ENCODE data around the gene SMARCB1.
A peak's percentile ranks its signal among the peaks of the same experiment; 100 is the strongest.

SMARCB1 gene

GRCh38 chr22:23831781-23832180, 45.0 kb downstream of the SMARCB1 start:
- DNase-seq (ENCODE audit: low read depth in 2 of 2): no peak

- no peak for DNase-seq (ENCODE audit: low read depth in 2 of 2)
These were observed 45.7 kb downstream of the SMARCB1 start for GRCh38 chr22:23832226-23833016.

DNA sequence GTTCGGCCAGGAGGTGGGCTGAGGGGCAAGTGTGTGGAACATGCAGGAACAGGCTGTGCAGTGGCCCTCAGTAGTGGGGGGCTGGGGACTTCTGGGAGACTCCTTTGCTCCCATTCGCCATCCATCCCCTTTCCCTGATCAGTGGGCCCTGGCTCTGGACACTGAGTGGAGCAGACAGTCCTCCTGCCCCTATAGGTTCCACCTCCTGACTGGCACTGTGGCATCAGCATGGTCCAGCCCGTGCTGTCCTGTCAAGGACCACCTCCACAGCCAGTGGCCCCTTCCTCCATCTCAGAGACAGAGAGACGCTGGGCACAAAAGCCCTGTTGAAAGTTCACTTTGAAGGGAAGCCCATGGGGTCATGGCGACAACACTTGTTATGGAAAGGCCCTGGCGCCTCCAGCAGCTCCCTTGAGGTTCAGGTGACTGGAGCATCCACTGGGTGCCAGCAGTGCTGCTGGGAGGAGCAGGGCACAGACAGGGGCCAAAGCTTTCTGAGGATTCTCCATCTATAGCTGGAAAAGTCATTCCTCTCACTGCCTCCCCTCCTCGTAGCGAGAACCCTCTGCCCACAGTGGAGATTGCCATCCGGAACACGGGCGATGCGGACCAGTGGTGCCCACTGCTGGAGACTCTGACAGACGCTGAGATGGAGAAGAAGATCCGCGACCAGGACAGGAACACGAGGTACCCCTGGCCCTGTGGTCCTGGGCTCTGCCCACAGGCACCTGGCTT, 46.4 kb downstream of the SMARCB1 start:
- no peak for DNase-seq (ENCODE audit: low read depth in 2 of 2)

DNA sequence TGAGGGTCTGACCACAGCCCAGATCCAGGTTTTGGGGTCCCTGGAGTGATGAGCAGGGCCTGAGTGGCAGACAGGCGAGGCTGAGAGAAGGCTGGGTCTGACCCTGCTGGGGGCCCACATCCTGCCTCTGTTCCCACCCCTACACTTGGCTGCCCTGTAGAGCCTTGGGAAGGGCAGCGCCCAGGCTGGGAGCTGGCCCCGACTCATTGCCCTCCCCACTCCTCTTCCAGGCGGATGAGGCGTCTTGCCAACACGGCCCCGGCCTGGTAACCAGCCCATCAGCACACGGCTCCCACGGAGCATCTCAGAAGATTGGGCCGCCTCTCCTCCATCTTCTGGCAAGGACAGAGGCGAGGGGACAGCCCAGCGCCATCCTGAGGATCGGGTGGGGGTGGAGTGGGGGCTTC, 47.1 kb downstream of the SMARCB1 start:
- DNase-seq (ENCODE audit: low read depth in 2 of 2): no peak

- no peak for DNase-seq (ENCODE audit: low read depth in 2 of 2)
These were observed 47.6 kb downstream of the SMARCB1 start for GRCh38 chr22:23834406-23834792.

- no peak for DNase-seq (ENCODE audit: low read depth in 2 of 2)
These were observed 48.2 kb downstream of the SMARCB1 start for GRCh38 chr22:23834793-23835483.

DNA sequence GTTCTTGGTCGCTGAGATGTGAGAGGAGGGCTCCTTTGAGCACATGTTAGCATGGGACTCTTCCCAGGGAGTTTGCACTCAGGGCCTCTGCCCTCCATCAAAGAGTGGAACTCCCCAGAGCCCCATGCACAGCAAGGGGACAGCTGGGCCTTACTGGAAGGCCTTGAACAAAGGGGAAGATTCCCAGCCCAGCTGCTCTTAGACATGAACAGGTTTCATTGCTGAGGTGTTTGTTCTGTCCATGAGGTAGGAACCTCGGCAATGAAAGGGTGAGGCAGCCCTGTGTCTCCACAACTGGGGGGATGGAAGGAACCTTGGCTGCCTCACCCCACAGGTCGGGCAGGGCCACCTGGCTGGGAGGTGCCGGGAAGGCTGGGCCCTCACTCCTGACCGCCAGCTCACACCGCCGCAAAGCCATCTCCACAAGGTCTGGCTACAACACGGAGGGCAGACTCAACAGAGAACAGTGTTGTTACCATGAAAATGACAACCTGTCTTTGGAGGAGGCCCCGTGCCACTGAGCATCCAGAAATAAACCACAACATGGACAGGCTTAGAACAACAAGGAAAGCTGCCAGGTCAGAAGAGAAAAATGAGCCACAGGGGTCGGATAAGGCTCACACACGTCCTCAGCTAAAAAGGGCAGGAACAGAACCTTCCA, 48.8 kb downstream of the SMARCB1 start:
- DNase-seq (ENCODE audit: low read depth in 2 of 2): no peak

GRCh38 chr22:23836281-23836680, 49.5 kb downstream of the SMARCB1 start:
- no peak for DNase-seq (ENCODE audit: low read depth in 2 of 2)

GRCh38 chr22:23836692-23837495, 50.1 kb downstream of the SMARCB1 start:
- DNase-seq (ENCODE audit: low read depth in 2 of 2): no peak

DNA sequence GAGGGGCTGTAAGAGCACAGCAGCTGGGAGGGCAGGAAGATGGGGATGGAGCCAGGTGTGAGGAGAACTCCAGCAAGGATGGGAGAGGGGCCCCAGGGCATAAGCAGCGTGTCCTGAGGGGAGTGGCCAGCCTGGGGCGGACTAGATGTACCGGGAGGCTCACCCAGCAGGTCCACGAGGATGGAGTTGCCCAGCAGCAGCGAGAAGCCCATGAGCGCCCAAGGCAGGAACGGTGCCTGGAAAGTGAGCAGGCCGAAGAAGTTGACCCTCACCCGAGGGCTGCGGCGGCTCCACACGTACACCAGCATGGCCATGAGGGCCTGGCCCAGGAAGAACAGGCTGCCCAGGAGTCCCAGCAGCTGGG, 50.7 kb downstream of the SMARCB1 start:
- DNase-seq (ENCODE audit: low read depth in 2 of 2): no peak

- DNase-seq (ENCODE audit: low read depth in 2 of 2): no peak
These were observed 51.3 kb downstream of the SMARCB1 start for GRCh38 chr22:23837911-23838680.

GRCh38 chr22:23838681-23839468, 52.1 kb downstream of the SMARCB1 start, which contains the start of gene DERL3:
Gene DERL3, minus strand, starts transcription at chr22:23839006. Its CDS starts 19 bp downstream, at chr22:23838987.
- DNase-seq (ENCODE audit: low read depth in 2 of 2): peak; percentile 88 to 96

DNA sequence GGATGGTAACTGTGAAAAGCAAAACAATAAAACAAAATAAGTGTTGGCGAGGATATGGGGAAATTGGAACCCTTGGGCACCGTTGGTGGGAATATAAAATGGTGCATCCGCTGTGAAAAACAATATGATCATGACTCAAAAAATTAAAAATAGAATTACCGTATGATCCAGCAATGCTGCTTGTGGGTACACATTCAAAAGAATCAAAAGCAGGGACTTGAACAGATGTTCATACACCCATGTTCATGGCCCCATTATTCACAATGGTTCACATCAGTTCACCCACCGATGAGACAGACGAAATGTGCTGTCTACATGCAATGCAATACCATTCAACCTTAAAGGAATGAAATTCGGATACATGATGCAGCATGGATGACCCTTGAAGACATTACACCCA, 53.3 kb downstream of the SMARCB1 start:
- no peak for DNase-seq (ENCODE audit: low read depth in 2 of 2)

DNA sequence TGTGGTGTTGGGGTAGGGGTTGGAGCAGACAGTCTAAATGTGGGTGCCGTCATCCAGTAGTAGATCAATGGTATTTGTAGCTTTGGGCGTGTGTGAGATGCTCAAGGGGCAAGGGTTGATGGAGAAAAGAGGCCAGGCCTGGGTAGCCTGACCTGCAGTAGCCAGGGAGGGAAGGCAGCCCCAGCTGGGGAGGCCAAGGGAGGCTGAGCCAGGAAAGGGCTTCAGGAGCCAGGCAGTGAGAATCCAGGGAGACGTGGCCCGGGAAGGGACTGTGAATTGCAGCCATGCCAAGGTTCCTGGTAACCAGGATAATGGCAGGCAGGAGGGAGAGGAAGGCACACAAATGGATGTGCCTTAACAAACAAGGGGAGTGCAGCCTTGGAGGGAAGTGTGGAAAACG, 54.5 kb downstream of the SMARCB1 start:
- no peak for DNase-seq (ENCODE audit: low read depth in 2 of 2)

DNA sequence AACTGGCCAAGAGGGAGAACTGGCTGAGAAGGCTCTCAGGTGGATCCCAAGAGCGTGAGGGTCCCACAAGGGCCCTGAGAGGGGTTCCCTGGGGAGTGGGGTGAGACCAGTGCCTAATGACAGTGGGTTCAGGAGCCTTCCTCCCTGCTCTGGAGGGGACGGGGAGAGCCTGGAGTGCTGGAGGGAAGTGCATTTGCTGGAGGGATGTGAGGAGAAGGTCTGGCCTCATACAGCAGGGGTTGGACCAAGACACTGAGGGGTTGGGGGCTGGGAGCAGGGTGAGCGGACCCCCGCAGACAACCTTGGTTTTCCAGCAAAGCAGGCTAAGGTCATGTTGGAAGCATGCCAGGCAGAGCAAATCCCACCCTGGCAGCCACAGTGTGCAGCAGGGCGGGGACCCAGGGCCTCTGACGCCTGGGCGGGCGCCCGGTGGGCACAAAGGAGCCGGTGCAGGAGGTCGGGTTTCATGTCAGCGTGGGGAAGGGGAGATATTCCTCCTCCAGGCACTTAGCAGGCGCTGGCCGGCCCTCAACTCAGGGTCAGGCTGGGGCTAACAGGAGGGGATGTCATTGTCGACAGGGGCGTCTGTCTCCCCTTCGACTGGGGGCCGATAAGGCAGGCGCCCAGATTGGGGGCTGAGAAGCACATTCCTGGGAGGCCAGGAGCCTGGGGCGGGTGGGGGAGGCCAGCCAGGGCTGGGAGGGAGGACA, 55.1 kb downstream of the SMARCB1 start:
- DNase-seq (ENCODE audit: low read depth in 2 of 2): no peak

DNA sequence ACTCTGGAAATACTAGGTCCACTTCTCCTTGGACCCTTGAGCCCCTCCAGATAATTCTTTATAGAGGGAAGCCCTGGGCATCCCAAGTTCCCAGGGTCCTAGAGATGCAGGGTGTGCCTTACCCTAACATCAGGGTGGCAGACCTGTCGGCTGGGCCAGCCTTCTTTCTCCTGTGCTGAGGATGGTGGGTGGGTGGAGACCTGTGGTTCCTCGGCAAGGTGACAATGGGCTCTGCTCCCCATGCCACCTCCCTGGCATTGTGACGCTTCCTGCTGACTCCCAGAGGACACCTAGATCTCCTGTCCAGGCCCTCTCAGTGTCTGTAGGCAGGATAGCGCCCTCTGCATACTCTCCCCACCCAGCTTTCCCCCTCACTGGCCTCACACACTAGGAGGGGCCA, 55.8 kb downstream of the SMARCB1 start:
- DNase-seq (ENCODE audit: low read depth in 2 of 2): no peak

DNA sequence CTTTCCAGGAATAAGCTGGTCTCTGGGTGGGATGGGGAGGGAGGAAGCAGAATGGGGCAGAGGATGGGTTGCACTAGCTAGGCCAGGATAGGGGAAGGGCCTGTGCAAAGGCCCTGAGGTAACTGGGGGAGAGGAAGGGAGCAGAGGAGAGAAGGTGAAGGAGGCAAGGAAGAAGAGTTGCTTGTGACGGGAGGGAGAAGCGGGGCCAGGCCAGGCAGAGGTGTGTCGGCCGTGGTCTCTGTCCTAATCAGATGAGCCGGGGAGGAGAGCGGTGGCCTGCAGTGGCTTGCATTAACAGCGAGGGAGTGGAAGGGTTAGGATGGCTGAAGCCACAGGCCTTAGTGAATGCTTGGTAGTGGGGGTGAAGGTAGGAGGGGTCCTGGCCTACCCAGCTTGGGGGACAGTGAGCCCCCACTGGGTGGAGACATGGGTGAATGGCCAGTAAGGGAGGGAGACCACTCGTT, 58.0 kb downstream of the SMARCB1 start:
- no peak for DNase-seq (ENCODE audit: low read depth in 2 of 2)

GRCh38 chr22:23845265-23846080, 58.7 kb downstream of the SMARCB1 start:
- DNase-seq (ENCODE audit: low read depth in 2 of 2): no peak

Measured in stimulated activated CD4-positive, alpha-beta T cell treated with anti-CD3 and anti-CD28 coated beads, Interleukin-12 subunit alpha, Interleukin-12 subunit beta, amount 100 ng/mL, for 24 hours (primary cell).